Kidney capillary endothelial cell (primary cell): ENCODE results near the gene NDUFAF3.

Experiments used
- DNase-seq: peaks from one replicate; pipeline ENCODE4 v3.0.0-alpha.2; 2018; ENCODE audit warnings: low spot score

The NDUFAF3 gene

DNA sequence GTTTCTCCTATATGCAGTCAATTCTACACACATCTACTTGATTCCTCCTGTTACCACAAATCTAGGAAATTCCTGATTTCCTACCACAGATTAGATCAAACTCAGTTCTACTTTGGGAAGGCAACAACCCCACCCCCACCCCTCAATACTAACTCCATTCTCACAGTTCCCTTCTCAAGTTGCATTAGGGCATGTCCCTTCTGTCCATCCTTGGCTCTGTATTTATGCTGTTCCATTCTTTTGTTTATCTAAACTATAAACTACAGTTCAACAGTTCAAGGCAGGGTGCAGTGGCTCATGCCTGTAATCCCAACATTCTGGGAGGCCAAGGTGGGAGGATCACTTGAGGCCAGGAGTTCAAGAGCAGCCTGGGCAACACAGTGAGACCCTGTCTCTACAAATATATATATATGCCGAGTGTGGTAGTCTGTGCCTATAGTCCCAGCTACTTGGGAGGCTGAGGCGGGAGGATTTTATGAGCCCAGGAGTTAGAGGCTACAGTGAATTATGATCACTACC lies 32.5 kb downstream of the NDUFAF3 start:
- no peak for DNase-seq

DNA sequence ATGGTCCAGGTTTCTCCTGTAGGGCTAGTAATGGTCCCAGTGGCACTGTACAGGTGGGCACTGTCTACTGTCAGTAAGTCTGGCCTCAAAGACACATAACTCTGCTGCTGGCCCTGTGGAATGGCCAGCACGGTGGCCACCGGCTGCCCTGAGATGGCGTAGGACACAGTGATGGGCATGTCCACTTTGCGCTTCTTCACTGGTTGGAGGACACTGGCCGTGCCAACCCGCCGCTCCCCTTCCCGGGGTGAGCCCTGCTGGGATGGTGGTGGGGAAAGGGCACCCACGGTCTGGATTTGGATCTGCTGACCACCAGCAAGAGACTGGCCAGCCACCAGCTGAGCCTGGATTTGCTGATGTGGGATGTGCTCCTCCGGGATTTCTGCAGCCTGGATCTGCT lies 35.3 kb downstream of the NDUFAF3 start:
- no peak for DNase-seq

DNA sequence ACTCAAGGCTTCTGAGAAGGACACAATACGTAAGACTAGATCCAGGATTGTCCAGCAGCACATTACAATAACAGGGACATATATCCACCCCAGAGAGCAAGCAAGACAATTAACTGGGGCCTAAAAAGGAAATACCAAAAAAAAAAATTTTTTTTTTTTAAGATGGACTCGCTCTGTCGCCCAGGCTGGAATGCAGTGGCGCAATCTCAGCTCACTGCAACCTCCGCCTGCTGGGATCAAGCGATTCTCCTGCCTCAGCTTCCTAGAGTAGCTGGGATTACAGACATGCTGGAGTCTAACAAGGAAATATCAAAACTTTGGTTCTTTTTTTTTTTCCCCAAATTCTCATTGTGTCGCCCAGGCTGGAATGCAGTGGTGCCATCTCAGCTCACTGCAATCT lies 36.1 kb downstream of the NDUFAF3 start:
- no peak for DNase-seq
